PFSK-1 (cell line): ENCODE measurements around the gene KRT20.

ENCODE experiments used
- POLR2AphosphoS5 ChIP-seq: IDR thresholded peaks from 2 replicates; pipeline ENCODE4 v1.6.1; 2012; ENCODE audit warnings: low read depth, mild to moderate bottlenecking, control low read depth, low read length, moderate library complexity
- SIN3A ChIP-seq: IDR thresholded peaks from 2 replicates; pipeline ENCODE4 v1.6.1; 2012; ENCODE audit warnings: mild to moderate bottlenecking, low read length, moderate library complexity, borderline replicate concordance; ENCODE audit not compliant: insufficient read depth
- TAF1 ChIP-seq: IDR thresholded peaks from 2 replicates; pipeline ENCODE4 v1.6.1; 2012; ENCODE audit warnings: low read length, control low read depth, borderline replicate concordance; ENCODE audit not compliant: insufficient read depth
- TF ChIP-seq, protein P1 (sequence below), 2 experiments: IDR thresholded peaks; 2 replicates each; pipeline versions ENCODE4 v1.6.1 to v1.8.0; 2011 to 2012; ENCODE audit warnings: low read depth in 2 of 2, low read length in 2 of 2, control low read depth in 1 of 2, inconsistent platforms in 1 of 2, mild to moderate bottlenecking in 1 of 2, moderate library complexity in 1 of 2; ENCODE audit not compliant: insufficient read depth in 1 of 2

DNA sequence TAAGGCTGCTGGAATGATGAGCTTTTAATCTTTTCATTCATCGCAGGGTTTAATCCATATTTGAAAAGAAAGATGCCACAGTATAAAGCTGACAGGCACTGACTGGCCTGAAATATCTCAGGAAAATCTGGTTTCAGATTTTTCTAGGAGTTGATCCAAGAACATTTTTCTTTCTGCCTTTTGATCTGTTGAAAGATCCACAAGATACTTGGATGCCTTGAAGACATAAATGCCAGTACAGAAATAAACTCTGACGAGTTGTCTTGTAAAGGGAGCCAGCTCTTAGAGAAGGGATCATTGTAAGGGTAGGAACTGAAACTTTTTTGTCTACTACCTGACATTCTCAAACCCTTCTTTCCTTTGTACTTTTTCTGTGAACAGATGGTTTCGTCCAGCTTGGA, 25.4 kb upstream of the KRT20 start:
- no peak for TF ChIP-seq TAF1
- no peak for TF ChIP-seq SIN3A
- TF ChIP-seq, protein P1, sequence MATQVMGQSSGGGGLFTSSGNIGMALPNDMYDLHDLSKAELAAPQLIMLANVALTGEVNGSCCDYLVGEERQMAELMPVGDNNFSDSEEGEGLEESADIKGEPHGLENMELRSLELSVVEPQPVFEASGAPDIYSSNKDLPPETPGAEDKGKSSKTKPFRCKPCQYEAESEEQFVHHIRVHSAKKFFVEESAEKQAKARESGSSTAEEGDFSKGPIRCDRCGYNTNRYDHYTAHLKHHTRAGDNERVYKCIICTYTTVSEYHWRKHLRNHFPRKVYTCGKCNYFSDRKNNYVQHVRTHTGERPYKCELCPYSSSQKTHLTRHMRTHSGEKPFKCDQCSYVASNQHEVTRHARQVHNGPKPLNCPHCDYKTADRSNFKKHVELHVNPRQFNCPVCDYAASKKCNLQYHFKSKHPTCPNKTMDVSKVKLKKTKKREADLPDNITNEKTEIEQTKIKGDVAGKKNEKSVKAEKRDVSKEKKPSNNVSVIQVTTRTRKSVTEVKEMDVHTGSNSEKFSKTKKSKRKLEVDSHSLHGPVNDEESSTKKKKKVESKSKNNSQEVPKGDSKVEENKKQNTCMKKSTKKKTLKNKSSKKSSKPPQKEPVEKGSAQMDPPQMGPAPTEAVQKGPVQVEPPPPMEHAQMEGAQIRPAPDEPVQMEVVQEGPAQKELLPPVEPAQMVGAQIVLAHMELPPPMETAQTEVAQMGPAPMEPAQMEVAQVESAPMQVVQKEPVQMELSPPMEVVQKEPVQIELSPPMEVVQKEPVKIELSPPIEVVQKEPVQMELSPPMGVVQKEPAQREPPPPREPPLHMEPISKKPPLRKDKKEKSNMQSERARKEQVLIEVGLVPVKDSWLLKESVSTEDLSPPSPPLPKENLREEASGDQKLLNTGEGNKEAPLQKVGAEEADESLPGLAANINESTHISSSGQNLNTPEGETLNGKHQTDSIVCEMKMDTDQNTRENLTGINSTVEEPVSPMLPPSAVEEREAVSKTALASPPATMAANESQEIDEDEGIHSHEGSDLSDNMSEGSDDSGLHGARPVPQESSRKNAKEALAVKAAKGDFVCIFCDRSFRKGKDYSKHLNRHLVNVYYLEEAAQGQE (IDR thresholded peaks at IDR 0.05; ENCODE audit: insufficient read depth in 1 of 2, low read depth in 2 of 2, low read length in 2 of 2) = no peak
- TF ChIP-seq POLR2AphosphoS5 = no peak
